ENCODE measurements around the gene RAD17. TPM values are rescaled to one million over a fixed set of nuclear protein-coding genes. Genes with fewer than 3 reads are reported as not detected.
A peak's percentile ranks its signal among the peaks of the same experiment; 100 is the strongest.
"Not testable (repeated sequence)": the region's sequence is repeated elsewhere in the genome, so short reads cannot be mapped to it uniquely, and the experiment has no call there.

The RAD17 gene, protein sequence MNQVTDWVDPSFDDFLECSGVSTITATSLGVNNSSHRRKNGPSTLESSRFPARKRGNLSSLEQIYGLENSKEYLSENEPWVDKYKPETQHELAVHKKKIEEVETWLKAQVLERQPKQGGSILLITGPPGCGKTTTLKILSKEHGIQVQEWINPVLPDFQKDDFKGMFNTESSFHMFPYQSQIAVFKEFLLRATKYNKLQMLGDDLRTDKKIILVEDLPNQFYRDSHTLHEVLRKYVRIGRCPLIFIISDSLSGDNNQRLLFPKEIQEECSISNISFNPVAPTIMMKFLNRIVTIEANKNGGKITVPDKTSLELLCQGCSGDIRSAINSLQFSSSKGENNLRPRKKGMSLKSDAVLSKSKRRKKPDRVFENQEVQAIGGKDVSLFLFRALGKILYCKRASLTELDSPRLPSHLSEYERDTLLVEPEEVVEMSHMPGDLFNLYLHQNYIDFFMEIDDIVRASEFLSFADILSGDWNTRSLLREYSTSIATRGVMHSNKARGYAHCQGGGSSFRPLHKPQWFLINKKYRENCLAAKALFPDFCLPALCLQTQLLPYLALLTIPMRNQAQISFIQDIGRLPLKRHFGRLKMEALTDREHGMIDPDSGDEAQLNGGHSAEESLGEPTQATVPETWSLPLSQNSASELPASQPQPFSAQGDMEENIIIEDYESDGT
- total RNA-seq (18.8 and 26.0 TPM in 2 replicates), polyA plus RNA-seq (29.0 and 34.1 TPM in 2 replicates)

DNA sequence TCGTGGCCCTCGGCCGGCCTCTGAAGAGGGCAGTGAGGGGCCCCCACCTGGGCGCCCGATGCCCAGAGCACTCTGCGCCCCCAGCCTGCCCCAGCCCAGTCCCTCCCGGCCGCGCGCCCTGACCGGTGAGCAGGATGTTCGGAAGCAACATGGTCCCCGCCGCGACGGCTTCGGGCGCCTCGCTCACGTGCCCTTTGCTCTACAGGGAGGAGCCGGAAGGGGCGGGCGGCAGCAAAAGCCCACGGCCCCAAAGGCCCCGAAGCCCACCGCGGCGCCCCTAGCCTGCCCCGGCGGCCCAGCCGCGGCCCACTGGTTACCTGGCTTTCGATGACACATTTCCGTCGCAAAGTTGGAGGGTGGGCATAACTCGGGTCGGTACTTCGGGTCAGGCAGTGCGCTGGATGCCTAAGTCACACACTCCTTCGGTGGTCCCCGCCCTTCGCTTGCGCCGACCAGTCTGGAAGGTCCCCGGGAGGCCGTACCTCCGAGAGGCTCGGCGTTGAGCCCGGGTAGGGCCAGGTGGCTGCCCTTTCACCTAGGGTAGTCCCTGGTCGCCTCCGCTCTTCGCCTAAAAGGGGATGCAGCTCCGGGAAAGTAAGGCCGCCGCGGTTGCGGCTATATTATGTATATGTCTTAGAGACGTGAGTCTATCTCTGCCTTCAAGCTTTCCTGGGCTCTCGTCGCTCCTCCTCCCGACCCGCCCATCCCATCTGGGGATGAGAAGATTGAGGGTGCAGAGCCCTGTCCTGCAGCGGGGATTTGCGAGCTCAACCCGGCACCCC lies at the start of gene RAD17, which contains the start of the genes AK6 and TAF9:
TSS of gene RAD17 (plus strand) at position 479 of the 782 bp plus-strand sequence. CDS start 2,391 bp downstream, outside the sequence.
TSS of gene AK6 (minus strand) at position 181 of the 782 bp plus-strand sequence. CDS start at position 151, 30 bp downstream.
TSS of gene TAF9 (minus strand) at position 181 of the 782 bp plus-strand sequence. CDS start 3,783 bp downstream, outside the sequence.
- Histone ChIP-seq H3K4me1 (ENCODE audit: low read depth) (peaks cover 22% of the 10 kb centered on the region), H3K36me3 (peaks cover 20% of the 10 kb centered on the region), H3K9me3 (ENCODE audit: low read depth) (no peaks in the 10 kb centered on the region), H3K4me3 (peak within 1 kb of the TSS; percentile 83), H3K27ac (peak within 1 kb of the TSS; percentile 100), H3K27me3 (no peaks in the 10 kb centered on the region)
- peak; percentile 94 to 95 for DNase-seq (ENCODE audit: low read depth in 1 of 2, low spot score in 1 of 2)
- TF ChIP-seq, protein P1, sequence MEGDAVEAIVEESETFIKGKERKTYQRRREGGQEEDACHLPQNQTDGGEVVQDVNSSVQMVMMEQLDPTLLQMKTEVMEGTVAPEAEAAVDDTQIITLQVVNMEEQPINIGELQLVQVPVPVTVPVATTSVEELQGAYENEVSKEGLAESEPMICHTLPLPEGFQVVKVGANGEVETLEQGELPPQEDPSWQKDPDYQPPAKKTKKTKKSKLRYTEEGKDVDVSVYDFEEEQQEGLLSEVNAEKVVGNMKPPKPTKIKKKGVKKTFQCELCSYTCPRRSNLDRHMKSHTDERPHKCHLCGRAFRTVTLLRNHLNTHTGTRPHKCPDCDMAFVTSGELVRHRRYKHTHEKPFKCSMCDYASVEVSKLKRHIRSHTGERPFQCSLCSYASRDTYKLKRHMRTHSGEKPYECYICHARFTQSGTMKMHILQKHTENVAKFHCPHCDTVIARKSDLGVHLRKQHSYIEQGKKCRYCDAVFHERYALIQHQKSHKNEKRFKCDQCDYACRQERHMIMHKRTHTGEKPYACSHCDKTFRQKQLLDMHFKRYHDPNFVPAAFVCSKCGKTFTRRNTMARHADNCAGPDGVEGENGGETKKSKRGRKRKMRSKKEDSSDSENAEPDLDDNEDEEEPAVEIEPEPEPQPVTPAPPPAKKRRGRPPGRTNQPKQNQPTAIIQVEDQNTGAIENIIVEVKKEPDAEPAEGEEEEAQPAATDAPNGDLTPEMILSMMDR (IDR thresholded peaks at IDR 0.05; ENCODE audit: low read depth, low read length): no peak

DNA sequence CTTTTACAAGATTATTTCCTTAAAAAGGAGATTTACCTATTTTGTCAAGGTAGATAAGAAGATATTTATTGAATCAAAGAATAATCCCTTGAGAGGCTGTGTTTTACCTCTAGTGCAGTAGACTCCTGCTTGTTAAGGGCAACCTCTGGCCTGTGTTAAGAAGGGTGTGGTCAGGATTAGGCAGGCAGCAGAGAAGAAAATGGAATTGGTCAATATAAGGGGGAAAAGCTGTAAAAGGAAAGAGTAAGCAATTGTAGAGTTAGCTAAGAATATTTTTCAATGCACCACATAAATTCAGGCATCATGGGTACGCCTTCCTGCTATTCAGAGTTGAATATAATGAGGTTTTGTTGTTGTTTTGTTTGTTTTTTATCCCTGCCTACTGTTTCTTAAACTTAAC lies 43.3 kb upstream of the RAD17 start:
- TF ChIP-seq, protein P1 (IDR thresholded peaks at IDR 0.05; ENCODE audit: low read depth, low read length): no peak
- H3K36me3 ChIP-seq: no peaks in the 10 kb centered on the region
- no peaks in the 10 kb centered on the region for H3K4me1 ChIP-seq (ENCODE audit: low read depth)
- H3K27me3 ChIP-seq: no peaks in the 10 kb centered on the region
- H3K9me3 ChIP-seq (ENCODE audit: low read depth): no peaks in the 10 kb centered on the region
- no peak overlapping the region for H3K4me3 ChIP-seq
- no peak overlapping the region for H3K27ac ChIP-seq
- no peak for DNase-seq (ENCODE audit: low read depth in 1 of 2, low spot score in 1 of 2)

DNA sequence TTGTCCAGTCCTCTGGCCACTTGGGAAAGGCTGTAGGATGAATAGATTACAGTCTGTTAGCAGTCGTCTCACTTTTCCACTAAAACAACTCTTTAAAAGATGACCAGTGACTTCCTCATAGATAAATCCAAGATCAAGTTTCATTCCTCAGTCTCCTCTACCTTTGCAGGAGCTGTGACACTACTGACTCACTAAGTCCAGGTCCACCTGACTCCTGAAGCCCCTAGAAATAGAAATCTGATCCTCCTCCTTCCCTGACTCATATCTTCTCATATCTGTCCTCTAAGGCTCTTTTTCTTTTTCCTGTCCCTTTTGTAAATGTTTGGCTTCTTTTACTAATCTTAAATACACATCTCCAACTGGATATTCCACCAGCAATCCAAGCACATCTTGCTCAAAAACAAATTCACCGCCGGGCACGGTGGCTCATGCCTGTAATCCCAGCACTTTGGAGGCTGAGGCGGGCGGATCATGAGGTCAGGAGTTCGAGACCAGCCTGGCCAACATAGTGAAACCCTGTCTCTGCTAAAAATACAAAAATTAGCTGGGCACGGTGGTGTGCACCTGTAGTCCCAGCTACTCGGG lies 39.6 kb upstream of the RAD17 start:
- Histone ChIP-seq H3K36me3 (no peaks in the 10 kb centered on the region), H3K27me3 (no peaks in the 10 kb centered on the region), H3K9me3 (ENCODE audit: low read depth) (no peaks in the 10 kb centered on the region), H3K4me3 (no peak overlapping the region), H3K27ac (no peak overlapping the region), H3K4me1 (ENCODE audit: low read depth) (no peaks in the 10 kb centered on the region)
- no peak for DNase-seq (ENCODE audit: low read depth in 1 of 2, low spot score in 1 of 2)
- TF ChIP-seq, protein P1 (IDR thresholded peaks at IDR 0.05; ENCODE audit: low read depth, low read length): no peak

DNA sequence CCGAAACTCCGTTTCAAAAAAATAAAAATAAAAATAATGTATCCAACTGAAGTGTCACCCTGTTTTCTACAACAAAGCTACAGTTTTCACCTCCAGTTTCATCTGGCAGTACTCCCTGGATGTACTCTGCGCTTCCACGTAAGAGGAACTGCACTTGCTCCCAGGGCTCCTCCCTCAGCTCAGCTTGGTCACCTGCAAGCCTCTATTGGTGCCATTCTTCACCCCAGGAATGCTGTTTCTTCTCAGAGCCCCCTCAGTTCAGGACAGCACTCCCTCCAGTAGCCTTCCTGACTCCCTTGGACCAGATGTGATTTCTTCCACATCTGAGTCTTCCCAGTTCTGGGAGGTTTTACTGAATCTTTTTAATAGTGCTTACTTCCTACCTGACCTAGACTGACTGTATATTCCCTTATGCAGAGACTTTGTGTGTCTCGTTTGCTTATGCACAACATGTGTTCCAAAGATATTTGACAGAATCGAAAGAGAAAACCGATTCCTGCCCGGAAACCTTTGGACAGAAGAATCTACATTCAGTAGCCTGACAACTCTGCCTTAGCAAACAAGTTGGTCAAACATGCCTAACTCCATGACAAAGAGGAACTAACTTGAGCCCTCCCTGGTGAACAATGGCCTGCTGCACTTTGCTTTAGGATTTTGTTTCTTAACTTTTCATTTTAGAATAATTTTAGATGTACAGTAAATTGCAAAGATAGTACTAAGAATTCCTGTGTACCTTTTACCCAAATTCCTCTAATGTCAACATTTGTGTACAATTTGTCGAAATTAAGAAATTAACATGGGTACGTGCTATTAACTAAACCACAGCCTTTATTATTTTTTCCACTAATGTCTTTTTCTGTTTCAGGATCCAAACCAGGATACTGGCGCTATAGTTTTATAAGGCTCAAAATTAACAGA lies 37.8 kb upstream of the RAD17 start:
- TF ChIP-seq, protein P1 (IDR thresholded peaks at IDR 0.05; ENCODE audit: low read depth, low read length): no peak
- no peaks in the 10 kb centered on the region for H3K9me3 ChIP-seq (ENCODE audit: low read depth)
- no peaks in the 10 kb centered on the region for H3K4me1 ChIP-seq (ENCODE audit: low read depth)
- H3K27ac ChIP-seq: no peak overlapping the region
- H3K27me3 ChIP-seq: no peaks in the 10 kb centered on the region
- no peaks in the 10 kb centered on the region for H3K36me3 ChIP-seq
- H3K4me3 ChIP-seq: peak overlapping the region; percentile 41
- no peak for DNase-seq (ENCODE audit: low read depth in 1 of 2, low spot score in 1 of 2)

DNA sequence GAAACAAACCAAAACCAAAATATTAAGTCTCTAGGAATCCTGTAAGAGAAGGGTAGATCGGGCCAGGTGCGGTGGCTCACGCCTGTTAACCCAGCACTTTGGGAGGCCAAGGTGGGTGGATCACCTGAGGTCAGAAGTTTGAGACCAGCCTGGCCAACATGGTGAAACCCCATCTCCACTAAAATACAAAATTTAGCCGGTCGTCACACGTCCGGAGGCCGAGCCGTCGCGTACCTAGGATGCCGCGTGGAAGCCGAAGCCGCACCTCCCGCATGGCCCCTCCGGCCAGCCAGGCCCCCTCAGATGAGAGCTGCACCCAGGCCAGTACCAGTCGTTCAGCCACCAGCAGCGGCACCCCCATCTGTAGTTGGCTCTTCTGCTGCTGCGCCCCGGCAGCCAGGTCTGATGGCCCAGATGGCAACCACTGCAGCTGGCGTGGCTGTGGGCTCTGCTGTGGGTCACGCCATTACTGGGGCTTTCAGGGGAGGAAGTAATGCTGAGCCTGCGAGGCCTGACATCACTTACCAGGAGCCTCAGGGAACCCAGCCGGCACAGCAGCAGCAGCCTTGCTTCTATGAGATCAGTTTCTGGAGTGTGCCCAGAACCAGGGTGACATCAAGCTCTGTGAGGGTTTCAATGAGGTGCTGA lies 35.8 kb upstream of the RAD17 start:
- H3K27ac ChIP-seq; H3K9me3 ChIP-seq (ENCODE audit: low read depth); DNase-seq (ENCODE audit: low read depth in 1 of 2, low spot score in 1 of 2); H3K27me3 ChIP-seq; H3K36me3 ChIP-seq; H3K4me3 ChIP-seq; H3K4me1 ChIP-seq (ENCODE audit: low read depth): not testable (repeated sequence)
